ENCODE results near the gene NTM.

The NTM gene

DNA sequence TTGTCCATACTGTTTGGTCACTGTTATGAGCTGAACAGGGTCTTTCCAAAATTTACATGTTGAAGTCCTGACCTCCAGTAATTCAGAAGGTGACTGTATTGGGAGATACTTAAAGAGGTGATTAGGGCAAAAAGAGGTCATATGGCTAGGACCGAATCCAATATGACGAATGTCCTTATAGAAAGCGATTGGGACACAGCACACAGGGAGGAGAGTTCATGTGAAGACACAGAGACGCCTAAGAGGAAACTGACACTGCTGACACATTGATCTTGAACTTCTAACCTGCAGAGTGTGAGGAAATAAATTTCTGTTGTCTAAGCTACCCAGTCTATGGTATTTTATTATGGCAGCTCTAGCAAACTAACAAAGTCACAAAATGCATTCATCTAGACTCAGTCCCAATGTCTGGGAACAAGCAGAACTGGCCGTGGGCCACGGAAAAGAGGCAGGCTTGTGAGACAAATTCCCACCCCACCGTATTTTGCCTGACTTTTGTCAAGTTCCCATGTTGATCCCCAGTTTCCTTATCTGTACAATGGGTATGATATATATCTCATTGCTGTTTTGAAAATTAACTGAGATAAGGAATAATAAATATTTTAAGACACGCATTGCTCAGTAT, 295.0 kb downstream of the NTM start:
- H3K9ac ChIP-seq (ENCODE audit: low read depth in 1 of 2, low read length in 2 of 2) = no peak overlapping the region
- H3K27me3 ChIP-seq (ENCODE audit: control insufficient read depth in 1 of 2, insufficient read depth in 2 of 2, low read length in 2 of 2) = no peaks in the 10 kb centered on the region
- no peak overlapping the region for H3K27ac ChIP-seq (ENCODE audit: low read depth, low read length)
- no peaks in the 10 kb centered on the region for H3K36me3 ChIP-seq (ENCODE audit: control insufficient read depth in 1 of 2, insufficient read depth in 2 of 2, low read length in 2 of 2)
- no peaks in the 10 kb centered on the region for H3K4me1 ChIP-seq (ENCODE audit: control insufficient read depth in 1 of 2, insufficient read depth in 2 of 2, low read length in 2 of 2)
- H3K4me3 ChIP-seq (ENCODE audit: low read depth in 1 of 2, low read length in 2 of 2) = no peak overlapping the region
- H3K9me3 ChIP-seq (ENCODE audit: control insufficient read depth in 1 of 2, low read length in 2 of 2) = no peaks in the 10 kb centered on the region

GRCh38 chr11:131666006-131666405, 295.6 kb downstream of the NTM start:
- no peak overlapping the region for H3K9ac ChIP-seq (ENCODE audit: low read depth in 1 of 2, low read length in 2 of 2)
- no peaks in the 10 kb centered on the region for H3K36me3 ChIP-seq (ENCODE audit: control insufficient read depth in 1 of 2, insufficient read depth in 2 of 2, low read length in 2 of 2)
- H3K4me3 ChIP-seq (ENCODE audit: low read depth in 1 of 2, low read length in 2 of 2) = no peak overlapping the region
- no peaks in the 10 kb centered on the region for H3K27me3 ChIP-seq (ENCODE audit: control insufficient read depth in 1 of 2, insufficient read depth in 2 of 2, low read length in 2 of 2)
- no peaks in the 10 kb centered on the region for H3K9me3 ChIP-seq (ENCODE audit: control insufficient read depth in 1 of 2, low read length in 2 of 2)
- H3K4me1 ChIP-seq (ENCODE audit: control insufficient read depth in 1 of 2, insufficient read depth in 2 of 2, low read length in 2 of 2) = no peaks in the 10 kb centered on the region
- H3K27ac ChIP-seq (ENCODE audit: low read depth, low read length) = no peak overlapping the region

DNA sequence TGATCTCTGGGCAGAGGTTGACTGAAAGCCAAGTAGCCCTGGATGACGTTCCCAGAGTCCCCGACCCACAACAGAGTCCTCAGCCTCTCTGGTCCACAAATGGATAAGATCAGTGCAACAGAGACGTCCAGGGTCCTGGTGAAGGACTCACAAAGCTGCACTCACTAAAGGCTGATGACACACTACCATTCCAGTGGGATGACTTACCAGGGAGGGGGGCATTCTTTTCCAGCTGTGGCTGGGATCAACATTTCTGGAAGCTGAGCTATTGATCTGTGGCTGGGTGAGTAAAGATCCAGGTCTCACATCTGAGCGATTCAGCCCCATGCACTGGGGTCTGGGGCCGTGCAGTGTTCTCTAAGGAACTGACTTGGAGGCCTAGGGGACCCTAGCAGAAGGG, 296.2 kb downstream of the NTM start:
- Histone ChIP-seq H3K9me3 (ENCODE audit: control insufficient read depth in 1 of 2, low read length in 2 of 2) (no peaks in the 10 kb centered on the region), H3K27ac (ENCODE audit: low read depth, low read length) (no peak overlapping the region), H3K27me3 (ENCODE audit: control insufficient read depth in 1 of 2, insufficient read depth in 2 of 2, low read length in 2 of 2) (no peaks in the 10 kb centered on the region), H3K4me1 (ENCODE audit: control insufficient read depth in 1 of 2, insufficient read depth in 2 of 2, low read length in 2 of 2) (no peaks in the 10 kb centered on the region), H3K36me3 (ENCODE audit: control insufficient read depth in 1 of 2, insufficient read depth in 2 of 2, low read length in 2 of 2) (no peaks in the 10 kb centered on the region), H3K4me3 (ENCODE audit: low read depth in 1 of 2, low read length in 2 of 2) (no peak overlapping the region), H3K9ac (ENCODE audit: low read depth in 1 of 2, low read length in 2 of 2) (no peak overlapping the region)

DNA sequence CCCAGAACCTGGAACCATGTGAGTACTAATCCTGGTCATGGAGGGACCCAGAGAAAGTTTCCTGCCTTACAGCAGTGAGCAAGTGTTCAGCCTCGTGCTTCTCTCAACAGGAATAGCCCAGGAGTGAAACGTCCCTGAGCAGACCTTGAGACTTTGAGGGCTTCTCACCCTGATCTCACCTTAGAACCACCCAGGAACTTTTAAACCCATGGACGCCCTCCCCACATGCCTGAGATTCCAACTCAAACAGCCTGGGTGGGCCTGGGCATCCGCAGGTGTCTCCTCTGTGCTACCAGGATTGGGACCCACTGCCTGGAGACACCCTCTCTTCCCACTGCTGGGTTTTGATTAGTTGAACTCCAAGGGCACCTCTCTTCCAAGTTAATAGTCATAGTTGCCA, 297.2 kb downstream of the NTM start:
- no peaks in the 10 kb centered on the region for H3K9me3 ChIP-seq (ENCODE audit: control insufficient read depth in 1 of 2, low read length in 2 of 2)
- H3K9ac ChIP-seq (ENCODE audit: low read depth in 1 of 2, low read length in 2 of 2) = no peak overlapping the region
- H3K27ac ChIP-seq (ENCODE audit: low read depth, low read length) = no peak overlapping the region
- no peaks in the 10 kb centered on the region for H3K4me1 ChIP-seq (ENCODE audit: control insufficient read depth in 1 of 2, insufficient read depth in 2 of 2, low read length in 2 of 2)
- H3K4me3 ChIP-seq (ENCODE audit: low read depth in 1 of 2, low read length in 2 of 2) = no peak overlapping the region
- no peaks in the 10 kb centered on the region for H3K27me3 ChIP-seq (ENCODE audit: control insufficient read depth in 1 of 2, insufficient read depth in 2 of 2, low read length in 2 of 2)
- no peaks in the 10 kb centered on the region for H3K36me3 ChIP-seq (ENCODE audit: control insufficient read depth in 1 of 2, insufficient read depth in 2 of 2, low read length in 2 of 2)

GRCh38 chr11:131668500-131669400, 298.3 kb downstream of the NTM start:
- no peak overlapping the region for H3K9ac ChIP-seq (ENCODE audit: low read depth in 1 of 2, low read length in 2 of 2)
- no peaks in the 10 kb centered on the region for H3K4me1 ChIP-seq (ENCODE audit: control insufficient read depth in 1 of 2, insufficient read depth in 2 of 2, low read length in 2 of 2)
- no peaks in the 10 kb centered on the region for H3K9me3 ChIP-seq (ENCODE audit: control insufficient read depth in 1 of 2, low read length in 2 of 2)
- H3K4me3 ChIP-seq (ENCODE audit: low read depth in 1 of 2, low read length in 2 of 2) = no peak overlapping the region
- no peaks in the 10 kb centered on the region for H3K36me3 ChIP-seq (ENCODE audit: control insufficient read depth in 1 of 2, insufficient read depth in 2 of 2, low read length in 2 of 2)
- H3K27me3 ChIP-seq (ENCODE audit: control insufficient read depth in 1 of 2, insufficient read depth in 2 of 2, low read length in 2 of 2) = no peaks in the 10 kb centered on the region
- H3K27ac ChIP-seq (ENCODE audit: low read depth, low read length) = no peak overlapping the region

DNA sequence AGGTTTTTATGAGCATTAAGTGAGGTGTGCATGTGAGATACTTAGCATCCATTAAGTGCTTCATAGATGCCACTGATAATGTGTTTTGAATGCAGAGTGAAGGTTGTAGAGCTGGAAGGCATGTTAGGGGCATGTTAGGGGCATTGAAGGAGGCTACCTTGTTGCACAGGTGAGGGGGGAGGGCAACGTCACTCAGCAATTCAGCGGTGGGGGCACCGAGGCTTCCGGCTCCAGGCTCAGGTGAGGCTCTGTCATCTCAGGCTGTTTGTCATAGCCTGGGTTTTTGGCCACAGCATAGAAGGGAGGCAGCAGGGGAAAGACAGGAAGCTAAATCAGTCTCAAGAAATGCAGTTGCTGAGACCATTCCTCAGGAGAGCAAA, 299.0 kb downstream of the NTM start:
- no peak overlapping the region for H3K9ac ChIP-seq (ENCODE audit: low read depth in 1 of 2, low read length in 2 of 2)
- H3K4me1 ChIP-seq (ENCODE audit: control insufficient read depth in 1 of 2, insufficient read depth in 2 of 2, low read length in 2 of 2) = no peaks in the 10 kb centered on the region
- H3K36me3 ChIP-seq (ENCODE audit: control insufficient read depth in 1 of 2, insufficient read depth in 2 of 2, low read length in 2 of 2) = no peaks in the 10 kb centered on the region
- H3K9me3 ChIP-seq (ENCODE audit: control insufficient read depth in 1 of 2, low read length in 2 of 2) = no peaks in the 10 kb centered on the region
- no peak overlapping the region for H3K27ac ChIP-seq (ENCODE audit: low read depth, low read length)
- no peaks in the 10 kb centered on the region for H3K27me3 ChIP-seq (ENCODE audit: control insufficient read depth in 1 of 2, insufficient read depth in 2 of 2, low read length in 2 of 2)
- no peak overlapping the region for H3K4me3 ChIP-seq (ENCODE audit: low read depth in 1 of 2, low read length in 2 of 2)

DNA sequence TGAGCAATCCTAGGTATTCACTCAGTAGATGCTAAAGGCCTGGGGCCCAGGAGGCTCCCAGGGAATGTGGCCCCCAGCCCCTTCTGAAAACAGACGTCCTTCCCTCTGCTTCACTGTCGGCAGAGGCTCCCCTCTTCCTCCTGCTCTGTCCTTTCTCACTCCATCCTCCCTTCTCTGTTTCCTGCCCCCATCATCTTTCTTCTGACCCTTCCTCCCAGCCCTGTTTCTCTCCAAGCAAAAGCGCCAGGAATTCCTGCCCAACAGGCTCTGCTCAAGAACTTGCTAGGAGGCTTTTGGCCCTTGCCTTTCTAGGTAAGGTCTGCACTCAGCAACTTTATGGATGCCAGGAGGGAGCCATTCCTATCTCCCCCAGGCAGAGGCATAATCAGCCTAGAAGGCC, 300.5 kb downstream of the NTM start:
- Histone ChIP-seq H3K4me3 (ENCODE audit: low read depth in 1 of 2, low read length in 2 of 2) (no peak overlapping the region), H3K27ac (ENCODE audit: low read depth, low read length) (no peak overlapping the region), H3K36me3 (ENCODE audit: control insufficient read depth in 1 of 2, insufficient read depth in 2 of 2, low read length in 2 of 2) (no peaks in the 10 kb centered on the region), H3K4me1 (ENCODE audit: control insufficient read depth in 1 of 2, insufficient read depth in 2 of 2, low read length in 2 of 2) (no peaks in the 10 kb centered on the region), H3K27me3 (ENCODE audit: control insufficient read depth in 1 of 2, insufficient read depth in 2 of 2, low read length in 2 of 2) (no peaks in the 10 kb centered on the region), H3K9ac (ENCODE audit: low read depth in 1 of 2, low read length in 2 of 2) (no peak overlapping the region), H3K9me3 (ENCODE audit: control insufficient read depth in 1 of 2, low read length in 2 of 2) (no peaks in the 10 kb centered on the region)

DNA sequence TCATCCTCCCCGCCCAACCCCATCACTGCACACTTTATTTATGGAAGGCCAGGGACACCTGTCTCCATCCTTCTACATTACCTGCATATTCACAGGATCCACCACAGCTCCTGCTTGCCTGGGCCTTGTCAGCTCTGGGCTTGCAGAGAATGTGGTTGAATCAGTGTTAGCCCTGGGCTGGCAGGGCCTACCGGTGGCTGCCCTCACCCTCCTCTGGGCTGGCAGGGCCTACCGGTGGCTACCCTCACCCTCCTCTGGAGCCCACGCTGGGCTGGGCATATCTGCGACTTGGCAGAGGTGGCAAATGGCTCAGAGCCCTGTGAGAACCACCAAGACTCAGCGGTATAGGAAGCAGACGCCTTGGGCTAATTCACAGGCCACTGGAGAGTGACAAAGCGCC, 300.9 kb downstream of the NTM start:
- Histone ChIP-seq H3K36me3 (ENCODE audit: control insufficient read depth in 1 of 2, insufficient read depth in 2 of 2, low read length in 2 of 2) (no peaks in the 10 kb centered on the region), H3K4me1 (ENCODE audit: control insufficient read depth in 1 of 2, insufficient read depth in 2 of 2, low read length in 2 of 2) (no peaks in the 10 kb centered on the region), H3K9ac (ENCODE audit: low read depth in 1 of 2, low read length in 2 of 2) (no peak overlapping the region), H3K27me3 (ENCODE audit: control insufficient read depth in 1 of 2, insufficient read depth in 2 of 2, low read length in 2 of 2) (no peaks in the 10 kb centered on the region), H3K27ac (ENCODE audit: low read depth, low read length) (no peak overlapping the region), H3K9me3 (ENCODE audit: control insufficient read depth in 1 of 2, low read length in 2 of 2) (no peaks in the 10 kb centered on the region), H3K4me3 (ENCODE audit: low read depth in 1 of 2, low read length in 2 of 2) (no peak overlapping the region)

DNA sequence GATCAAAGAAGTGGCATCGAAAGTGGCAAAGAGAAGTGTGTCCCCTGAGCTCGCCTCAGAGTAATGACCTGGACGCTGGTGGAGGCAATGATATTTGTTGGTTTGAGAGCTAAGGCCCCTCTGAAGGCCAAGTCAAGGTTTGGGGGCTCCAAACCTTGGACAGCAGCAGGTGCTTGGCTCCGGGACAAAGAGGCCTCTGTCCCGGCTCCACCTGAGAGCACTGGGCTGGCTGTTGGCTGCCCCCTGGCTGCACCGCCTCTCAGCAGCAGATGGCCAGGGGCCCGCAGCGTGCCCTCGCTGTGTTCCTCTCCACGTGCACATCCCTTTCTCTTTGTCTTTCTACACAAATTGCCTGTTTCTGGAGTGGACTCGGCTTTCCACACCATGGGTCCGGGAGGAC, 301.3 kb downstream of the NTM start:
- Histone ChIP-seq H3K27ac (ENCODE audit: low read depth, low read length) (no peak overlapping the region), H3K4me3 (ENCODE audit: low read depth in 1 of 2, low read length in 2 of 2) (no peak overlapping the region), H3K9me3 (ENCODE audit: control insufficient read depth in 1 of 2, low read length in 2 of 2) (no peaks in the 10 kb centered on the region), H3K27me3 (ENCODE audit: control insufficient read depth in 1 of 2, insufficient read depth in 2 of 2, low read length in 2 of 2) (no peaks in the 10 kb centered on the region), H3K9ac (ENCODE audit: low read depth in 1 of 2, low read length in 2 of 2) (no peak overlapping the region), H3K4me1 (ENCODE audit: control insufficient read depth in 1 of 2, insufficient read depth in 2 of 2, low read length in 2 of 2) (no peaks in the 10 kb centered on the region), H3K36me3 (ENCODE audit: control insufficient read depth in 1 of 2, insufficient read depth in 2 of 2, low read length in 2 of 2) (no peaks in the 10 kb centered on the region)

DNA sequence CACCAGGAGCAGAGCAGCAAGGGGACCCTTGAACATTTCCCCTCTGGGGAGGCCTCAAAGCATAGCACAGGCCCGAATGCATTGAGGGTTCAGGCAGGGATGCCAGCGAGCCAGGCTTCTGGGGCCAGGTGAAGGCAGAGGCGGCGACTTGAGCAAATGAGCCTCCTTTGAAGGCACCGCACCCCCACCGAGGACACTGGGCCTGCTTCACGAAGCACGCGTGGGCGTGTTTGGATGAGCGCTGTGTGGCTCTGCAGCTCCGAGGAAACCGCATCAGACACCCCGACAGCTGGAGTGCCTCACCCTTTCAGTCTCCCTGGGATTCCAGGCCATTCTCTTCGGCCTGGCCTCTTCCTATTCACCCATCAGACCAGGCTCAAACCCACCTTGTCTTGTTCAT, 301.8 kb downstream of the NTM start:
- H3K4me1 ChIP-seq (ENCODE audit: control insufficient read depth in 1 of 2, insufficient read depth in 2 of 2, low read length in 2 of 2) = no peaks in the 10 kb centered on the region
- H3K9ac ChIP-seq (ENCODE audit: low read depth in 1 of 2, low read length in 2 of 2) = no peak overlapping the region
- H3K36me3 ChIP-seq (ENCODE audit: control insufficient read depth in 1 of 2, insufficient read depth in 2 of 2, low read length in 2 of 2) = no peaks in the 10 kb centered on the region
- H3K4me3 ChIP-seq (ENCODE audit: low read depth in 1 of 2, low read length in 2 of 2) = no peak overlapping the region
- H3K27me3 ChIP-seq (ENCODE audit: control insufficient read depth in 1 of 2, insufficient read depth in 2 of 2, low read length in 2 of 2) = no peaks in the 10 kb centered on the region
- no peak overlapping the region for H3K27ac ChIP-seq (ENCODE audit: low read depth, low read length)
- H3K9me3 ChIP-seq (ENCODE audit: control insufficient read depth in 1 of 2, low read length in 2 of 2) = no peaks in the 10 kb centered on the region
